KMS-11 (cell line): ENCODE data around the gene BCAS1.
A peak's percentile ranks its signal among the peaks of the same experiment; 100 is the strongest.

Experiments
- H2AFZ ChIP-seq: fragments of 200-600 bp; sonication (generic); 2 replicates; pipeline ENCODE4 v1.6.1; 2016; ENCODE audit warnings: antibody characterized with exemption, mixed run types, low read depth
- H3K27ac ChIP-seq: fragments of 200-600 bp; sonication (generic); 2 replicates; pipeline ENCODE4 v1.6.1; 2016; ENCODE audit warnings: mild to moderate bottlenecking, mixed run types
- H3K27me3 ChIP-seq: fragments of 200-600 bp; sonication (generic); 2 replicates; pipeline ENCODE4 v1.6.1; 2017; ENCODE audit warnings: mild to moderate bottlenecking, low read depth, mixed run types, moderate library complexity; ENCODE audit not compliant: insufficient read depth
- H3K36me3 ChIP-seq: fragments of 200-600 bp; sonication (generic); 2 replicates; pipeline ENCODE4 v1.6.1; 2017; ENCODE audit warnings: mild to moderate bottlenecking, mixed run types; ENCODE audit not compliant: insufficient read depth
- H3K4me1 ChIP-seq: fragments of 200-600 bp; sonication (generic); 2 replicates; pipeline ENCODE4 v1.6.1; 2016; ENCODE audit warnings: mild to moderate bottlenecking, low read depth, mixed run types; ENCODE audit not compliant: poor library complexity, severe bottlenecking
- H3K4me2 ChIP-seq: fragments of 200-600 bp; sonication (generic); 2 replicates; pipeline ENCODE4 v1.7.0; 2016; ENCODE audit warnings: mild to moderate bottlenecking, mixed run types
- H3K4me3 ChIP-seq: fragments of 200-600 bp; sonication (generic); IDR thresholded peaks from 2 replicates; pipeline ENCODE4 v1.6.1; 2017; ENCODE audit warnings: low read depth, low read length, mixed read lengths; ENCODE audit not compliant: insufficient read depth
- H3K79me2 ChIP-seq: fragments of 200-600 bp; sonication (generic); 2 replicates; pipeline ENCODE4 v1.6.1; 2016; ENCODE audit warnings: low read depth, mixed run types; ENCODE audit not compliant: insufficient read depth
- H3K9ac ChIP-seq: fragments of 200-600 bp; sonication (generic); 2 replicates; pipeline ENCODE4 v1.6.1; 2016; ENCODE audit warnings: mild to moderate bottlenecking, mixed run types
- H4K20me1 ChIP-seq: fragments of 200-600 bp; sonication (generic); 2 replicates; pipeline ENCODE4 v1.6.1; 2016; ENCODE audit warnings: mild to moderate bottlenecking, mixed run types; ENCODE audit not compliant: insufficient read depth
- TF ChIP-seq, protein P1 (sequence below): fragments of 200-600 bp; sonication (generic); conservative IDR thresholded peaks from 2 replicates; pipeline ENCODE4 v1.6.1; 2017; ENCODE audit warnings: low read depth, mild to moderate bottlenecking, antibody characterized with exemption, low read length, moderate library complexity, mixed read lengths

BCAS1 gene

GRCh38 chr20:53940907-53941545 lies 129.4 kb downstream of the BCAS1 start:
- TF ChIP-seq, protein P1, sequence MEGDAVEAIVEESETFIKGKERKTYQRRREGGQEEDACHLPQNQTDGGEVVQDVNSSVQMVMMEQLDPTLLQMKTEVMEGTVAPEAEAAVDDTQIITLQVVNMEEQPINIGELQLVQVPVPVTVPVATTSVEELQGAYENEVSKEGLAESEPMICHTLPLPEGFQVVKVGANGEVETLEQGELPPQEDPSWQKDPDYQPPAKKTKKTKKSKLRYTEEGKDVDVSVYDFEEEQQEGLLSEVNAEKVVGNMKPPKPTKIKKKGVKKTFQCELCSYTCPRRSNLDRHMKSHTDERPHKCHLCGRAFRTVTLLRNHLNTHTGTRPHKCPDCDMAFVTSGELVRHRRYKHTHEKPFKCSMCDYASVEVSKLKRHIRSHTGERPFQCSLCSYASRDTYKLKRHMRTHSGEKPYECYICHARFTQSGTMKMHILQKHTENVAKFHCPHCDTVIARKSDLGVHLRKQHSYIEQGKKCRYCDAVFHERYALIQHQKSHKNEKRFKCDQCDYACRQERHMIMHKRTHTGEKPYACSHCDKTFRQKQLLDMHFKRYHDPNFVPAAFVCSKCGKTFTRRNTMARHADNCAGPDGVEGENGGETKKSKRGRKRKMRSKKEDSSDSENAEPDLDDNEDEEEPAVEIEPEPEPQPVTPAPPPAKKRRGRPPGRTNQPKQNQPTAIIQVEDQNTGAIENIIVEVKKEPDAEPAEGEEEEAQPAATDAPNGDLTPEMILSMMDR, result no peak
- Histone ChIP-seq H2AFZ (no peak overlapping the region), H4K20me1 (no peaks in the 10 kb centered on the region), H3K4me3 (no peak overlapping the region), H3K79me2 (no peaks in the 10 kb centered on the region), H3K4me2 (peak overlapping the region; percentile 29; the same call in 1 of the 2 replicates), H3K27ac (no peak overlapping the region), H3K27me3 (no peaks in the 10 kb centered on the region), H3K36me3 (no peaks in the 10 kb centered on the region), H3K9ac (no peak overlapping the region), H3K4me1 (peaks cover 62% of the 10 kb centered on the region)

- Histone ChIP-seq H3K36me3 (no peaks in the 10 kb centered on the region), H3K4me3 (no peak overlapping the region), H3K27me3 (no peaks in the 10 kb centered on the region), H3K4me2 (peak overlapping the region; percentile 16; the same call in 1 of the 2 replicates), H3K9ac (no peak overlapping the region; the same call in 1 of the 2 replicates), H3K79me2 (no peaks in the 10 kb centered on the region), H4K20me1 (no peaks in the 10 kb centered on the region), H3K4me1 (peaks cover 69% of the 10 kb centered on the region), H2AFZ (peak overlapping the region; percentile 25; the same call in 1 of the 2 replicates), H3K27ac (peak overlapping the region; percentile 5; the same call in 1 of the 2 replicates)
- TF ChIP-seq, protein P1, result no peak
Observed at GRCh38 chr20:53940360-53940702, 130.1 kb downstream of the BCAS1 start.

DNA sequence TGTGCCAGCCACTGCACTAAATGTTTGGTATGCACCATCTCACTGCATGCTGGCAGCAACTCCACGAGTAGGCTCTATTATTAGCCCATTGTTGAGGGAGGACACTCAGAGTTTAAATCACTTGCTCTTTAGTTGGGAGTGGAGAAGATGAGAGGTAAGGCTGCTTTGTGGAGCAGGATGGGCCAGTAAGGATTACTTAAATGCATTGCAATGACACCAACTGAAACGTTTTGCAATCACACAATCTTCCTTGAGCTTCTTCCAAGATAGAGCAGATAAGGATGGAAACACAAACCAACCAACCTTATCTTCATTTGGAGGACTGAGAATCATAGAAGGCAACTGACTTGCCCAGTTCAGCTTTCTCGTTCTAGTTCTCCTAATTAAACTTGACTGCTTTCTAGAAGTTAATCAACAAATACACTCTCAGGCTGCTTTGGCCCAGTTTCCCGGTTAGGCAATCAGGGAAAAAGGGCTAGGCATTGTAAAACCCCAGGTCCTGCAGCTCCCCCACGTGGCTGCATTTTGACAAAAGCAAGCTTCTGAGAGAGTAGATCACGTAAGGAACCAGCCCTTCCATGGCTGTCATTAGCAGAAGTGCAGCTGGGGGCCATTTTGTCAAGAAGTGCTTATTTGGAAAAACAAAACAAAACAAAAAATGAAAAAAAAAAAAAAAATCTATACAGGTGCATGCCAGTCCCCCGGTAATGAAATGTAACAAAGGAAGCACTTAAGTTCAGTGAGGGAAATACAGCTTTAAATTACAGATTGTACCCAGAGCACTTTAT lies 130.6 kb downstream of the BCAS1 start:
- H4K20me1 ChIP-seq, result no peaks in the 10 kb centered on the region
- peak overlapping the region; percentile 25 for H2AFZ ChIP-seq
- H3K9ac ChIP-seq, result no peak overlapping the region; the same call in 1 of the 2 replicates
- TF ChIP-seq, protein P1, result peak; percentile 96
- H3K27ac ChIP-seq, result peak overlapping the region; percentile 5; the same call in 1 of the 2 replicates
- H3K79me2 ChIP-seq, result no peaks in the 10 kb centered on the region
- H3K4me2 ChIP-seq, result peak overlapping the region; percentile 16; the same call in 1 of the 2 replicates
- no peak overlapping the region for H3K4me3 ChIP-seq
- H3K27me3 ChIP-seq, result no peaks in the 10 kb centered on the region
- H3K36me3 ChIP-seq, result no peaks in the 10 kb centered on the region
- H3K4me1 ChIP-seq, result peaks cover 74% of the 10 kb centered on the region

- H4K20me1 ChIP-seq, result no peaks in the 10 kb centered on the region
- H3K9ac ChIP-seq, result no peak overlapping the region
- peak overlapping the region; percentile 16; the same call in 1 of the 2 replicates for H3K4me2 ChIP-seq
- H3K27ac ChIP-seq, result no peak overlapping the region
- H3K79me2 ChIP-seq, result no peaks in the 10 kb centered on the region
- TF ChIP-seq, protein P1, result no peak
- H2AFZ ChIP-seq, result peak overlapping the region; percentile 25
- peaks cover 80% of the 10 kb centered on the region for H3K4me1 ChIP-seq
- H3K4me3 ChIP-seq, result no peak overlapping the region
- no peaks in the 10 kb centered on the region for H3K27me3 ChIP-seq
- H3K36me3 ChIP-seq, result no peaks in the 10 kb centered on the region
Observed at GRCh38 chr20:53939190-53939571, 131.2 kb downstream of the BCAS1 start.
